ENCODE results near the gene SERPINB5.

- no peak for TF ChIP-seq POLR2AphosphoS5 (IDR thresholded peaks at IDR 0.05; ENCODE audit: low read depth, low read length)
- no peak for TF ChIP-seq POLR2A (IDR thresholded peaks at IDR 0.05; ENCODE audit: low read depth, low read length)
- no peak for TF ChIP-seq TAF1 (IDR thresholded peaks at IDR 0.05; ENCODE audit: low read depth, low read length)
- no peak for TF ChIP-seq POU2F2 (IDR thresholded peaks at IDR 0.05; ENCODE audit: low read depth, low read length)
- no peak for TF ChIP-seq SPI1 (IDR thresholded peaks at IDR 0.05; ENCODE audit: low read depth, low read length)
- TF ChIP-seq PAX5 (IDR thresholded peaks at IDR 0.05; ENCODE audit: insufficient read depth, low read length, severe bottlenecking): no peak
Measured at GRCh38 chr18:63539904-63540510, 63.2 kb downstream of the SERPINB5 start.

Measured in GM12891 (cell line).